22Rv1 (cell line): Measurements from ENCODE around the gene CFAP52.
"Not testable (repeated sequence)": the region's sequence is repeated elsewhere in the genome, so short reads cannot be mapped to it uniquely, and the experiment has no call there.

Experiments
- ZFX ChIP-seq: fragments of 450-650 bp; IDR thresholded peaks from 2 replicates; pipeline ENCODE4 v1.6.1; 2017; ENCODE audit warnings: antibody characterized with exemption, borderline replicate concordance
- TF ChIP-seq, protein P1 (sequence below): fragments of 450-650 bp; IDR thresholded peaks from 2 replicates; pipeline ENCODE4 v1.5.1; 2017; ENCODE audit warnings: mild to moderate bottlenecking

DNA sequence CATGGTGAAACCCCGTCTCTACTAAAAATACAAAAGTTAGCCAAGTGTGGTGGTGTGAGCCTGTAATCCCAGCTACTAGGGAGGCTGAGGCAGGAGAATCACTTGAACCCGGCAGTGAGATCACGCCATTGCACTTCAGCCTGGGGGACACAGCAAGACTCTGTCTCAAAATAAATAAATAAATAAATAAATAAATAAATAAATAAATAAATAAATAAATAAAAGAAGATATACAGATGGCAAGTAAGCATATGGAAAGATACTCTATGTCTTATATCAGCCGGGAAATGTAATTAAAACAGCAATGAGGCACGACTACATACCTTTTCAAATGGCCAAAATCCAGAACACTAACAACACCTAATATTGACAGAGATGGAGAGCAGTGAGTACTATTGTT is 28.1 kb downstream of the CFAP52 start:
- TF ChIP-seq, protein P1, sequence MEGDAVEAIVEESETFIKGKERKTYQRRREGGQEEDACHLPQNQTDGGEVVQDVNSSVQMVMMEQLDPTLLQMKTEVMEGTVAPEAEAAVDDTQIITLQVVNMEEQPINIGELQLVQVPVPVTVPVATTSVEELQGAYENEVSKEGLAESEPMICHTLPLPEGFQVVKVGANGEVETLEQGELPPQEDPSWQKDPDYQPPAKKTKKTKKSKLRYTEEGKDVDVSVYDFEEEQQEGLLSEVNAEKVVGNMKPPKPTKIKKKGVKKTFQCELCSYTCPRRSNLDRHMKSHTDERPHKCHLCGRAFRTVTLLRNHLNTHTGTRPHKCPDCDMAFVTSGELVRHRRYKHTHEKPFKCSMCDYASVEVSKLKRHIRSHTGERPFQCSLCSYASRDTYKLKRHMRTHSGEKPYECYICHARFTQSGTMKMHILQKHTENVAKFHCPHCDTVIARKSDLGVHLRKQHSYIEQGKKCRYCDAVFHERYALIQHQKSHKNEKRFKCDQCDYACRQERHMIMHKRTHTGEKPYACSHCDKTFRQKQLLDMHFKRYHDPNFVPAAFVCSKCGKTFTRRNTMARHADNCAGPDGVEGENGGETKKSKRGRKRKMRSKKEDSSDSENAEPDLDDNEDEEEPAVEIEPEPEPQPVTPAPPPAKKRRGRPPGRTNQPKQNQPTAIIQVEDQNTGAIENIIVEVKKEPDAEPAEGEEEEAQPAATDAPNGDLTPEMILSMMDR, result not testable (repeated sequence)
- not testable (repeated sequence) for TF ChIP-seq ZFX
